NCI-H446 treated with DMSO at 0.1 percent for 48 hours (cell line): Measurements from ENCODE around the gene MAGOHB.

ENCODE experiments used
- DNase-seq: peaks from one replicate; lab custom pipeline; 2025; lab: John Stamatoyannopoulos, UW

MAGOHB gene

DNA sequence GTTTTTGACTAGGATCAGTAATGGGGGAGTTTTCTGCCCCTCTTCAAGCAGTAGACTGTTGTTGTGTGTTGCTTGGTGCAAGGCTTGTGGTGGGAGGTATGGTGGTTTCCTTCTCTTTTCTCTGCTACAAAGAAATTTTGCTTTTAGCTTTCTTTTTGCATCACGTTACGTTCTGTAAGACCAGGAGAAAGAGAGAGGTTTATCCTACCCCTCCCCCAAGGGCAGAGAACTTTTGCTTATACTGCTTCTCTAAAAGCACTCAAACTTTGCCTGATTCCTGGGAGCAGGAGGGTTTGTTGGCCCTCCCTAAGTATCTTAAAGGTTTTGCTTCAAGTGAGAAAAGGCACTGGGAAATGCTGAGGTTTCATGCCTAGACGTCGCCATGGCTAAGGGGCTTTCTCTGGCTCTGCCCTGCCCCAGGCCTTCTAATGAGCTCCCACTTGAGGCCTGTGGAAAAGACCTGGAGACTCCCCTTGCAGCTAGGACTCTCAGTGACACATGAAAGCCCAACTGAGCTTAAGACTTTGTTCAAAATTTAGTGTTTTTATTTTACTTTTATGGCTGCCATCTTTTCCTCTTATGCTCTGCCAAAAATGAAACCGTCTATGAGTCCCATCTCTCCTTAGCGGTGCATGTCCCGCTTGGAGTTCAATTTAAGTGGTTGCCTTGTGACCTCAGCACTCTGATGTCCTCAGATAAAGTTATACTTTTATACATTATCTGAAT, 58.5 kb downstream of the MAGOHB start:
- DNase-seq: no peak

DNA sequence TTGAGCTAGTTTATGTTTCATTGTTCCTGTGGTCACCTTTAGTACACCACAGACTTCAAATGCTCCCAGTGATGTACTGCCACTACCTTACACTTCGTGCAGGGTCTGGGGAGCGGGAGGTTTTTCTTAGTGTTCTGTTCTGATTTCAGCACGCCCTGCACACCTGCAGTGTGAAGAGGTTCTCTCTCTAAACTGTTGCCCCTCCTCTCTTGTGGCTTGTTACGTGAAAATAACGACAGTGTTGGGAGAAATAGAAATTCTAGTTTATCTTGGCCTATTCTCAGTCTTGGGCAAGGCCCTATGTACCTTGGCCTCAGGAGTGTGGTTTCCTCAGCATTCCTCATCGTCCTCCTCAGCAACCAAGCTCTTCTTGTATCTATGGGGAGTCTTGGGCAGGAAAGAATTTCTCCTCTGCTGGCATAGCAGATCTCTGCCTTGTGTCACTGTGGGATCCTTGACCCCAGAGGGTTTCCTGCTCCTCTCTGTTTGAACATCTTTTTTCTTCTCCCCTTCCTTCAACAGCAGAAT, 59.1 kb downstream of the MAGOHB start:
- no peak for DNase-seq
